Right lung (tissue), 5 donors: ENCODE measurements around the gene BAIAP2L1. TPM values are rescaled to one million over a fixed set of nuclear protein-coding genes. Genes with fewer than 3 reads are reported as not detected.
"Not testable (repeated sequence)": the region's sequence is repeated elsewhere in the genome, so short reads cannot be mapped to it uniquely, and the experiment has no call there.

Experiments
- DNase-seq, 2 donors: peaks; one replicate each; pipeline ENCODE4 v3.0.0-alpha.2; 2013
- polyA plus RNA-seq, 5 donors: library from polyadenylated mRNA; unstranded; fragments of 120-200 nt; gene quantifications; one replicate each; pipeline versions ENCODE4 v1.2.1 to v1.2.3, GENCODE V29; 2013; ENCODE audit warnings: inconsistent platforms in 1 of 5, low replicate concordance in 1 of 5; ENCODE audit not compliant: insufficient read length in 5 of 5, insufficient read depth in 1 of 5

The BAIAP2L1 gene
- polyA plus RNA-seq, 5 donors, result 18.7 to 23.7 (median 20.6) TPM

DNA sequence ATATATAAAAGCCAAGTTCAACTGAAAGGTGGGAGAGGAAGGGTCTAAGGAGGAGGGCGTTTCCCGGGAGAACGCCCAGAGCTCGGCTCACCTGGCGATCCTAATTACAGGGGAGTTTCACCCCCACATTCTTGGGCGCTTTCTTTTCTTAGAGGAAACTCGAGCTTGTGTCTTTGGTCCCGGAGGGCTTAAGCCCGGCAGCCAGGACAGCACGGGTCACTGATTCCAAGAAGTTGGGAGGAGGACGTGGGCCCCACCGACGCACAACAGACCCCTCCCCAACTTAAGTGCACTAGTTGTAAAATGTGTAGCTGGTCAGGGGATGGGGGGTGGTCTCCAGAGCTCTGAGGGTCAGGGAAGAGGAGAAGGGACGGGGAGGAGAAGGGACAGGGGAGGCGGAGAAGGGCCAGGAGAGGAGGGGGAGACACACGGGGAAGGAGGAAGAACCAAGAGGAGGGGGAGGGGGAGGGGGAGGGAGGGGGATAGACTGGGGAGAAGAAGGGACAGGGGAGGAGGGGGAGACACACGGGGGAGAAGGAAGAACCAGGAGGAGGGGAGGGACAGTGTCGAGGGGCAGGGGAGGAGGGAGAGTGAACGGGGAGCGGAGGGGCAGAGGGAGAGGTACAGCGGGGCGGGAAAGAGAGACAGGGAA lies 874 bp downstream of the BAIAP2L1 start:
- no peak for DNase-seq

DNA sequence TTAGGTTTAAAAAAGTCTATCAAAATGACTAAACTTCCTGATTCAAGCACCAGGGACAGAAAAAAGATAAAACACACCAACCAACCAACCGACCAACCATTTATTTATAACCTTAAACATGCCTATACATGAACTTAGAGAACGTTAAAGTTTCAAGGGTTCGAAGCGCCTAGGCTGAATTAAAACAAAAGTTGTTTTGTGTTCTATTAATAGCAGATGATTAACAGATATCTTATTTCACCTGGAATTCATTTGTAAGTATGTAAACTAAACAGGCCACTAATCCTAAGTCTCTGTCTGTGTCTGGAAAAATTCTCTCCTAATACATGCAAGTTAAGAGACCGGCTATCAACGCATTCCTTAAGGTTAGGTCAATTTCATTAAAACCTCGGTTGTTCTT lies 1.4 kb downstream of the BAIAP2L1 start:
- no peak for DNase-seq

DNA sequence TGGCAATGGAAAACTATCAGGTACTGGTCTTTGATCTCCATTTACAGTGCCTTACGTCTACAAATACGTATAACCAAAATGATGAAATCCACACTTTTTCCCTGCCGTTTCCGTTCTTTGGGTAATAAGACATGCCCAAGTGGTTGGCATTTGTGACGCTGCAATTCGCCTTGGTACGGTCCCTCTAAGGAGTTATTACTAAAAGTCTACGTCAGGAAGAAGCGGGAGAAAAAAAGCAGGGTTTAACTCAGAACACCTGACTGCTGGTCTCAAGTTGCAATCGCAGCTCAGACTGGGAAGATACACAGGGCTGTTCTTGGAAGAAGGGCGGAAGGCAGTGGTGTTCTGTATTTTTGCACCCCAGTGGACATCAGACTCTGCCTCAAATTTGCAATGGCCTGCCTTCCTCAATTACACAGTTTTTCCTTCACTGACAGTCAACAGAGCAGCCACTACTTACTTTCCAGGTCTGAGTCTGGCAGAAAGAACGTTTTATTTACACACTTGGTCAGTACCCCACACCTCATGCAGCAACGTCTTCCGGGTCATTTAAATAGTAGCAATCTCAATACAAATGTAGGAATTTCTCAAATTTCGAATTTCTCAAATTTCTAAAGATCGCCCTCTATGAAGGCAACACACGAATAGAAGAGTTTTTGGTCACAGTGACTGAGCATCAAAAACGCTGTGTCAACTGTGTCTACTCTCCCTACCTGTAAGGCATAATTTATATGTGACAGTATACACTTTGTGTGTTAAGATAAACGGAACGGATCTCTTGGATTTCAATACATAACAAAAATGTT lies 2.1 kb downstream of the BAIAP2L1 start:
- peak in 1 of 2 donors; percentile 6 for DNase-seq

DNA sequence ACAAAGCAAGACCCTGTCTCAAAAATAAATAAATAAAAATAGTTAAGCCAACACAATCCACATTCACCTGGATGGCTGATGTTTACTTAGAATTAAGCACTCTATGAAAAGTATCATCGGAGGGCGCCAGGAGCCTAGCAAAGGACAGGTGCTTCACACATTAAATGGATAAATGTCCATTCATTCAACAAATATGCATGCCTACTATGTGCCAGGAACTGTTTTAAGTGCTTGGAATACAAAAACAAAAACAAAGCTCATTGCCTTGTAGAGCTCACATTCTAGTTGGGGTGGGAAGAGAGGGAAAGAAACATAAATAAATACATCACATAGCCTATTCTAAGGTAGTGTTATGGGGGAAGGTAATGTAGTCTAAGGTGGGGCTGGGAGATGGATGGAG lies 4.1 kb downstream of the BAIAP2L1 start:
- no peak for DNase-seq

DNA sequence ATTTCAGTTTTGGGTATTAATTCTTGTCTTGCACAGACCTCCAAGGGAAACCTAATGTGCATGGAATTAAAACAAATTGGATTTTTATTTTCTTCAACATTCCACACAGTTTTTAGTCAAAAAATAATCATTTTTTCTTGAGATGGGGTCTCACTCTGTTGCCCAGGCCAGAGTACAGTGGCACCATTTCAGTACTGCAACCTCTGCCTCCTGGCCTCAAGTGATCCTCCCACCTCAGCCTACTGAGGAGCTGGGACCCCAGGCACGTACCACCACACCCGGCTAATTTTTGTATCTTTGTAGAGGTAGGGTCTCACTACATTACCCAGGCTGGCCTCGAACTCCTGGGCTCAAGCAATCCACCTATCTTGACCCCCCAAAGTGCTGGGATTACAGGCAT lies 4.9 kb downstream of the BAIAP2L1 start:
- no peak for DNase-seq

DNA sequence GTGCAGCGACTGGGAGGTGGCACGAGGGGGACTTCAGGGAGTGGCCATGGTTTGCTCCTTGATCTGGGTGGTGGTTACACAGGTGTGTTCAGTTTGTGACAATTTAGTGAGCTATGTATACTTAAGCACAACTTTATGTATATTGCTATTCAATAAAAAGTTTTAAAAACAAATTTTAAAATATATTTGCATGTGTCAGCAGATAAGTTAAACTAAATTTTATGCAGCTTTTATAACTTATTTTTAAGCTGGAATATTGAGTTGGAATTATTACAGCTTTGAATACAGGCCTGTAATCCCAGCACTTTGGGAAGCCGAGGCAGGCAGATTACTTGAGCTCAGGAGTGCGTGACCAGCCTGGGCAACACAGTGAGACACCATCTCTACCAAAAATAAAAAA lies 5.4 kb downstream of the BAIAP2L1 start:
- DNase-seq, result no peak

DNA sequence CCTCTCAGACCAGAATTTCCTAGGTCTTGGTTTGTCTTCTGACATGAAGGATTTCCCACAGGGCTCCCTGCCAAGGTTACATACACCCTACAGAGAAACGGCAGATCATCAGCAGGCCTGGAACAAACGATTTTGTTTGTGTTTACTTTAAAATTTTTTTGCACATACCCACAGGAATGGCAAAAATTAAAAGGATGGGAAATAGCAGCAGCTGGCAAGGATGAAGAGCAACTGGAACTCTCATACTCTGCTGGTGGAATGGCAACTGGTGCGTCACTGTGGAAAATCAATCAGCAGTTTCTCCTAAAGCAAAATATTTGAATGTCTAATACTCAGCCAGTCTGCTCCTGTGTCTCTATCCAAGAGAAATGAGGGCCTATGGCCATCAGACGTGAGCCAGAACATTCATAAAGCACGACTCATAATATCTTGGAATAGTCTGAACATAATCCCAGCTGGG lies 6.5 kb downstream of the BAIAP2L1 start:
- DNase-seq, result no peak

DNA sequence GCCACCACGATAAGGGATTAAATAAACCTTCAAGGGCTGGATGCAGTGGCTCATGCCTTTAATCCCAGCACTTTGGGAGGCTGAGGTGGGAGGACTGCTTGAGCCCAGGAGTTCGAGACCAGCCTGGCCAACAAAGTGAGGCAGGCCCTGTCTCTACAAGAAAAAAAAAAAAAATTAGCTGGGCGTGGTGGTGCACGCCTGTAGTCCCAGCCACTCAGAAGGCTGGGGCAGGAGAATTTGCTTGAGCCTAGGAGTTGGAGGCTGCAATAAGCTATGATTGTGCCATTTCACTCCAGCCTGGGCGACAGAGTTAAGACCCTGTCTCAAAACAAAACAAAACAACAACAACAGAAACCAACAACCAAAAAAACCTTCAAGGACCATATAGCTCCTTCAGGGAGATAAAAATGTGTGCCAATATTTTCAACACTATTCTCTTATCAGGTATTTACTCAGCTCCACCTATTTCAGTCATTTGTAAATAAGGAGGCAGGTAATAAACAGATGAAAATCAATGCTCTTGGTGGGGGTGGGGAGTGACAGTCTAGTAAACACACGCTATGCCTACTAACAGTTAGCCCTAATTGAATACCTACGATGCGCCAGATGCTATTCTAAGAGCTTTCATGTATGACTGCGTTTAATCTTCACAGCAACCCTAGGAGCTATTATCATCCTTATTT lies 13.2 kb downstream of the BAIAP2L1 start:
- no peak for DNase-seq

DNA sequence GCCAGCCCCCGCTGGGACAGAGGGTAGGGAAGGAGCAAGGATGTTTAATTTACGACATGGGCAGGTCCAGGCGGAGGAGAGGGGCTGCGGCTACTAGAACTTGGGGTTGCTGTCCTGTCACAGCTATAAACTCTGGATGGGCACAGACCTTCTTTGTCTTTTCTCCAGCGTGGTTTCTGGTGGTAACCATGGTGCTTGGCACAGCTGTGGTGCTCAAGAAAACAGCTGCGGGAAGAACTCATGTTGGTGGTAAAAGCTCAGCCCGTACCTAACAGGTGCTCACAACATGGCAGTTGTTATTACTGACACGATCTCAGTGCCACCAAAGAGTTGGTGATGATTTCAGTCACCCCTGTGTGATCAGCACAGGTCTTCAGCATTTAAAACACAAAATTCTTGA lies 13.8 kb downstream of the BAIAP2L1 start:
- DNase-seq, result no peak

DNA sequence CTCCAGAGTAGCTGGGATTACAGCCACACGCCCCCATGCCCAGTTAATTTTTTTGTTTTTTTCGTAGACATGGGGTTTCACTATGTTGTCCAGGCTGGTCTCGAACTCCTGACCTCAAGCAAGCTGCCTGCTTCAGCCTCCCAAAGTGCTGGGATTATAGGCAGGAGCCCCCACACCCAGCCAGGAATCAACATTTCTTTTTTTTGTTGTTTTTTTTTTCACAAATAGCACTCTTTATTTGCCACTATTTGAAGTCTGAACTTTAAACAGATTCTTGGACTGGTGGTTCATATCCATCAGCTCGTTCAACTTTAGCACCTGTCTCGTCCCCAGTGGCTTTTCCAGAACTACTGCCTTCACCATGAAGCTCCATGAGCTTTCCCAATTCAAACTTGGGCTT lies 15.4 kb downstream of the BAIAP2L1 start:
- not testable (repeated sequence) for DNase-seq

DNA sequence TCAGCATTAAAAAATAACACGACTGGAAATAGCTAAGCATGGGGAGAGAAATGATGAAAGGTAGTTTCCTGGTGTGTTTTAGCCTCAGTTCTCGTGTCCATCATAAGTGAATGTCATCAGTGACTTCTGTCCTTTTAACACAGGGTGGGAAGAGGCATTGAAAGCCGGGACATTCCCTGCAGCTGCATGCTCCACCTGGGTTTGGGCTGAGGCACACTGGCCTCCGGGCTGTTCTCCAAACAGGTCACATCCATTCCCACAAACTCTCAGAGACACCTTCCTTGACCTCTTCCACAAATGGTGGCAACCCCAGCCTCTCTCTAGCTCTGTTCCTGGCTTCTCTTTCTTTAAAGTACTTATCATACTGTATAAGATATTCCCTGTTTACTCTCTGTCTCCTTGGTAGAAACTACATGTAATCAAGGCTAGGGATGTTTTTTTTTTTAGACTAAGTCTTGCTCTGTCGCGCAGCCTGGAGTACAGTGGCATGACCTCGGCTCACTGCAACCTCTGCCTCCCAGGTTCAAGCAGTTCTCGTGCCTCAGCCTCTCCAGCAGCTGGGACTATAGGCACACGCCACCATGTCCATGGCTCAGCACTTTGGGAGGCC lies 22.6 kb downstream of the BAIAP2L1 start:
- no peak for DNase-seq

DNA sequence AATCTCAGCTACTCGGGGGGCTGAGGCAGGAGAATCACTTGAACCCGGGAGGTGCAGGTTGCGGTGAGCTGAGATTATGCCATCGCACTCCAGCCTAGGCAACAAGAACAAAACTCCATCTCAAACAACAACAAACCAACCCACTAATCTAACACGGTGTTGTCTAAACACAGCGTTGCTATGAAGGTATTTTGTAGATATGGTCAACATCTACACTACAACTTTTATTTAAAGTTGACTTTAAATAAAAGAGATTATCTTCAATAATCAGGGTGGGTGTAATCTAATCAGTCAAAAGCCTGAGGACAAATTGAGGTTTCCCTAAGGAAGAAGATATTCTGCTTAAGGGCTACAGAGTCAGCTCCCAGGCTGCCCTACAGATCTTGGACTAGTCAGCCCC lies 24.2 kb downstream of the BAIAP2L1 start:
- no peak for DNase-seq

DNA sequence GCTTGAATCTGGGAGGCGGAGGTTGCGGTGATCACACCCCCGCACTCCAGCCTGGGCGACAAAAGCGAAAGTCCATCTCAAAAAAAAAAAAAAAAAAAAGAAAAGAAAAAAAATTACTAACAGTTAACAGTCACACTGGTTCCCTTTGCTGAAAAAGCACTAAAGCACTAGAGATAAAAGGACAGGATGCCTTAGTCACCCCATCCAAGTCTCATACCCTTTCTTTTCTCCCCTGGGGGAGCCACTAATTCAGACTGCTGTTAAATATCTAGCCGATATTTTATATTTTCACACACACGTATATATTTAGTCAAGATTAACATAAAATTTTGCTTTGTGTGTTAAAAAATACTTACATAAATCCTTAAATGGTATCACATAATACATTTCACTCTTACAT lies 25.2 kb downstream of the BAIAP2L1 start:
- DNase-seq, result no peak

DNA sequence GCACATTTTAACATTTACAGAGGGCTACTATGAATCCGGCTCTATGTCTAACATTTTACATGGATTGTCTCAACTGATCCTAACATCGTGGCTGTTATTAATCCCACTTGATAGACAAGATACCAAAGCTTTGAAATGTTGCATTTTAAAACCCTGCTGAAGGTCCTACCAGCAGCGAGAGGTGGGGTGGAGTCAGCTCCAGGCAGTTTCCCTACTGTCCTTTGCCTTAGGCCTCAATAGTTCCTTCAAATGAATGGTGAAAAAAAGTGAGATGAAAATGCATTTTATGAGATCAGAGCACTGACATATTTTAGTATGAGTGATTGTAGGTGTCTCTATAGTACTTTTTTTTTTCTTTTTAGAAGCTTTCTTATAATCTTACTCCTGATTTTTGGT lies 26.6 kb downstream of the BAIAP2L1 start:
- no peak for DNase-seq

DNA sequence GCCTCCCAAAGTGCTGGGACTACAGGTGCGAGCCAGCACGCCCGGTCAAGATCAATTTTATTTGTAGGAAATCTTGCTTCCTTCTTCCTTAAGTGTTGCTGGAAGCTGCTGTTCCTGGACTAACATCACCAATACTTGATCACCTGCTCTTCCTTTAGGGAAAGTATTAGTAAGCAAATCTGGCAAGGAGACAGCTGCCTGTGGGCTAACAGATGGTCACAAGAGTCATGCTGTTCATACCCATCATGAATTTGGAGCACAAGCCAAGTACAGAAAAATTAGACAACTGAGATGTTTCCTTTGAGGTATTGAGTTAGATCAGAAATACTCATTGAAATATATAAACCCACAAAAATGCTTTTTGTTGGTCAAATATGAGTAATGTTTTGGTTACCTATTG lies 27.9 kb downstream of the BAIAP2L1 start:
- DNase-seq, result no peak

DNA sequence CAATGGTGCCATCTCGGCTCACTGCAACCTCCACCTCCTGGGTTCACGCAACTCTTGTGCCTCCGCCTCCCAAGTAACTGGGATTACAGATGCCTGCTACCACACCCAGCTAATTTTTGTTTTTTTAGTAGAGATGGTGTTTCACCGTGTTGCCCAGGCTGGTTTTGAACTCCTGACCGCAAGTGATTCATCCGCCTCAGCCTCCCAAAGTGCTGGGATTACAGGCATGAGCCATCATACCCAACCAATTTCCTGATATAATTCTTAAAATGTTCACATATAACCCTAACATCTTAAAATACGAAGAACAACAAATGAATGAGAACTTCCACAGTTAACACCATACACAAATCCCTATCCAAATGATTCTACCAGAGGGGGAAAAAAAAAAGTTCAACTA lies 31.2 kb downstream of the BAIAP2L1 start:
- no peak for DNase-seq

DNA sequence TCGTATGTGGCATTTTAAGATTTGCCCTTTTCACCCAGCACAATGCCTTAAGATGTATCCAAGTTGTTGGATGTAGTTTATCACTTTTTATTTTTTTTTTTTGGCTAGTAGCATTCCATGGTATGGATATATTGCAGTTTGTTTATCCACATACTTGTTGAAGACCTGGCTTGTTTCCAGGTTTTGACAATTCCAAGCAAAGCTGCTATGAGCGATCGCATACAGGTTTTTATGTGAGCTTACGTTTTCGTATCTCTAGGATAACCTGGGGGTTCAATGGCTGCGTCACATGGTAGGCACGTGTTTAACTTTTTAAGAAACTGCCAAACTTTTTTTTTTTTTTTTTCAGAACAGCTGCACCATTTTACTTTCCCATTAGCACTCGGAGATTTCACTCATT lies 32.2 kb downstream of the BAIAP2L1 start:
- DNase-seq, result no peak

DNA sequence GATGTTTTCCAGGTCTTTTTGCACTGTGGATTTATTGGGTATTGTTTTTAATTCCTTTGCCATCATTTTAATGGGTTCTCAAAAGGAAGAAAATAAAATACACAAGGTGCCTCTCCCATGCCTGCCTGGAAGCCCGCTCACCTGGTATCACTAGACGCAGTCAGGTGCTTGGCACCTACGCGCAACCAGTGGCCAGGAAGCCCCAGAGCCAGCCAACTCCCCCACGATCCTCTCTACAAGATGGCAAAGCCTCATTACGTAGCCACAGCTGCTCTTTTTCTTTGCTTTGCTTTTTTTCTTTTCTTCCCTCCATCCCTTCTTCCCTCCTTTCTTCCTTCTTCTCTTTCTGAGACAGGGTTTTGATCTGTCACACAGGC lies 34.3 kb downstream of the BAIAP2L1 start:
- DNase-seq, result no peak

DNA sequence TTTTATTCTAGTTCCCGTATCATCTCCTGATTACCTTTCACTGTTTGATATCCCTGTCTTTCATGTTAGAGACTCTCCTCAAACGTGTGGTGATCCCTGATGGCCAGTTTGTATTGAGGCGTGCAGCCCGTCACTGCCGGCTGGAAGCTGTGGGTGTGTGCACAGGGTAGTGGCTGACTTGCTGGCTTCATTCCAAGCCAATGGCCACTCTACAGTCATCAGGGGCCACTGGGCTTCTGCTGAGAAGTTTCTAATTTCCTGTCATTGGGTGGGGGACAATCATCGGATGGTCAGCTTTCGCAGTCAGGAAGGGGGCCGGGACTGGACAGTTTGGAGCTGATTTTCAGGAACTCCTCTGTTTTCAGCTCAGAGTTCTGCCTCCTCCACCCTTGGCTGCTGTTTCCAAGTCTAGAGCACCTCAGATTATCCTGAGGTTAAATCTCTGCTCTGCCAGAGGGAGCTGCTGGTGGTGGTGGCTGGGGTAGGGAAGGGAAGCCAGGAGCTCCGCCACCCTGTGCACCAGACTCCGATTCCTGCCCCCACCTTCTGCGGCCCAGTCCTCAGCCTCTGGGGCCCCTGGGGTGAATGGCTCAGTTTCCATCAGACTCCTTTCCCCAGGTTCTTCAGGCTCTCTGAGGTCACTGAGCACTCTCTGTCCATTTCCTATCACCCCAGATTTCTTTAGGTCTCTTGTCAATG lies 34.9 kb downstream of the BAIAP2L1 start:
- DNase-seq, result no peak

DNA sequence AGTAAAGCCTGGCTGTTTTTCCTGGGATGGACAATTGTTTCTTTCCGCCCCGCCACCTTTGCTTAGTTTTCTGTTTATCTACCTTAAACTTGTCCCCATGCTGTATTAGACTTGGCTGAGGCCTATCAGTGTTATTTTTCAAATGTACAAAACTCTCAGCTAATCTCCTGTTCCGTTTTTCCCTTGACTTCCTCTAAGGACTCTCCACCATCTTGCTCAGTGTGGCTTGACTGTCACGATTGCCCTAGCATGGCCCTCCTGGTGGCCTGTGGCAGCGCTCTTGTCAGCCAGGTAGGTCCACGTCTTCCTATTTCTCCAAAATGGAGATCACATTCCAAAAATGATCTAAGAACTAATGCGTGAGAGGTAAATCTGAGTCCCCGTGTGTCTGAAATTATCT lies 36.7 kb downstream of the BAIAP2L1 start:
- no peak for DNase-seq

DNA sequence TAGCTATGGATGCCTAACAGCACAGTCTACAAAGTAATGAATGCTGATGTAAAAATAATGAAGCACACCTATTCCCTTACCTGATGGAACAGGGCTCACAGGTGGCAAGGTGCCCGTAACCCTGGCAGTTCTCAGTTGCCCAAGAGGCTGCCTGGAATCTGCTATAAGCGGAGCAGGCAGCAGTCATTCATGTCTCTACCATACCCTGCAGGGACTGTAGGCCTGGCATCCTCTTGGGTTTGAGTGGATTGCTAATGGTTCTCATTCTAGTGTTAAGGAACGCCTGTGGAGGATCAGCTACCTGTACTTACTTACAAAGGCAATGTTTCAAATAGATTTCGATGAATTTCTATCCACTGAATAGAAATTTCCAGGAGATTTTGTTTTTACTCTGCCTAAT lies 38.4 kb downstream of the BAIAP2L1 start:
- DNase-seq, result no peak
